B cell (primary cell): ENCODE results near the gene PCDHB3. TPM values are rescaled to one million over a fixed set of nuclear protein-coding genes. Genes with fewer than 3 reads are reported as not detected.
"Not testable (repeated sequence)": the region's sequence is repeated elsewhere in the genome, so short reads cannot be mapped to it uniquely, and the experiment has no call there.

ENCODE experiments used
- ATAC-seq: fragments of 200-7000 bp; cut with Tn5 transposase; one replicate; pipeline ENCODE4 v1.10.0; 2021; ENCODE audit warnings: low read depth, mild to moderate bottlenecking, moderate number of reproducible peaks, moderate library complexity
- CTCF ChIA-PET: fragments of 350-600 bp; sonication (Branson Sonifier 250); formaldehyde crosslinking; loops from one replicate; lab custom pipeline; 2021; ENCODE audit warnings: antibody characterized with exemption, inconsistent platforms; lab: Charles Lee
- POLR2A ChIA-PET: fragments of 350-600 bp; sonication (Branson Sonifier 250); formaldehyde crosslinking; loops from one replicate; lab custom pipeline; 2021; ENCODE audit warnings: antibody characterized with exemption; lab: Charles Lee
- DNase-seq: peaks from one replicate; pipeline ENCODE4 v3.0.0; 2013
- H2AFZ ChIP-seq: 2 replicates; pipeline ENCODE4 v1.6.1; 2012; ENCODE audit warnings: mild to moderate bottlenecking, low read depth, low read length; ENCODE audit not compliant: insufficient read depth, poor library complexity, severe bottlenecking
- H3K27ac ChIP-seq, 2 donors: 1 replicate in 1 of 2; 2 replicates in 1 of 2; pipeline ENCODE4 v1.5.1; 2012 to 2013; ENCODE audit warnings: low read length in 2 of 2, mild to moderate bottlenecking in 2 of 2, moderate library complexity in 1 of 2
- H3K27me3 ChIP-seq, 4 experiments: fragments of 200-600 bp in 1 of 4; sonication (generic) in 1 of 4; replicated peaks in 1 of 4; 1 replicate in 2 of 4; 2 replicates in 2 of 4; pipeline versions ENCODE4 v1.6.1 to v1.7.0; 2013 to 2016; ENCODE audit warnings: low read length in 3 of 4, mild to moderate bottlenecking in 2 of 4, mixed read lengths in 1 of 4, moderate library complexity in 1 of 4; ENCODE audit not compliant: insufficient read depth in 4 of 4, control insufficient read depth in 3 of 4; ENCODE audit errors: control extremely low read depth in 1 of 4
- H3K36me3 ChIP-seq, 2 experiments: replicated peaks in 1 of 2; 1 replicate in 1 of 2; 2 replicates in 1 of 2; pipeline versions ENCODE4 v1.6.1 to v1.7.1; 2013; ENCODE audit warnings: low read length in 1 of 2; ENCODE audit not compliant: insufficient read depth in 2 of 2, control insufficient read depth in 1 of 2; ENCODE audit errors: control extremely low read depth in 1 of 2, extremely low read depth in 1 of 2
- H3K4me1 ChIP-seq, 2 donors: fragments of 200-600 bp in 1 of 2; sonication (generic) in 1 of 2; 1 replicate in 1 of 2; 2 replicates in 1 of 2; pipeline versions ENCODE4 v1.5.1 to v1.6.1; 2013 to 2017; ENCODE audit warnings: low read length in 2 of 2; ENCODE audit not compliant: control insufficient read depth in 2 of 2, insufficient read depth in 2 of 2
- H3K4me2 ChIP-seq: replicated peaks from 2 replicates; pipeline ENCODE3; 2012; ENCODE audit warnings: mild to moderate bottlenecking, low read depth, low read length; ENCODE audit not compliant: poor library complexity, severe bottlenecking
- H3K4me3 ChIP-seq, 5 experiments: fragments of 200-600 bp in 1 of 5; sonication (generic) in 1 of 5; 1 replicate in 3 of 5; 2 replicates in 2 of 5; pipeline versions ENCODE4 v1.5.1 to v1.7.0; 2011 to 2016; ENCODE audit warnings: low read length in 4 of 5, mild to moderate bottlenecking in 4 of 5, low read depth in 2 of 5, control low read depth in 1 of 5, moderate library complexity in 1 of 5; ENCODE audit not compliant: insufficient read depth in 1 of 5; ENCODE audit errors: control extremely low read depth in 1 of 5, extremely low read depth in 1 of 5
- H3K79me2 ChIP-seq: fragments of 200-600 bp; sonication (generic); one replicate; pipeline ENCODE4 v1.6.0; 2016; ENCODE audit warnings: low read length; ENCODE audit not compliant: control insufficient read depth, insufficient read depth
- H3K9ac ChIP-seq: fragments of 200-600 bp; sonication (generic); 2 replicates; pipeline ENCODE4 v1.6.1; 2017; ENCODE audit warnings: mild to moderate bottlenecking, low read length, moderate library complexity
- H3K9me3 ChIP-seq, 3 donors: one replicate each; pipeline versions ENCODE4 v1.6.1 to v1.7.1; 2013; ENCODE audit warnings: low read length in 2 of 3; ENCODE audit not compliant: control insufficient read depth in 2 of 3, insufficient read depth in 1 of 3; ENCODE audit errors: control extremely low read depth in 1 of 3
- H4K20me1 ChIP-seq: 2 replicates; pipeline ENCODE4 v1.6.0; 2012; ENCODE audit warnings: mild to moderate bottlenecking, low read length; ENCODE audit not compliant: insufficient read depth, control insufficient read depth, poor library complexity, severe bottlenecking
- H3K27ac Mint-ChIP-seq: one replicate; pipeline ENCODE4 v1.8.0; 2021; ENCODE audit warnings: mixed read lengths
- H3K27me3 Mint-ChIP-seq: one replicate; pipeline ENCODE4 v1.8.0; 2021; ENCODE audit warnings: mixed read lengths
- H3K4me1 Mint-ChIP-seq: one replicate; pipeline ENCODE4 v1.8.0; 2021; ENCODE audit warnings: mixed read lengths
- H3K4me3 Mint-ChIP-seq: one replicate; pipeline ENCODE4 v1.8.0; 2021; ENCODE audit warnings: mixed read lengths
- H3K9me3 Mint-ChIP-seq: one replicate; pipeline ENCODE4 v1.8.0; 2022; ENCODE audit warnings: mixed read lengths; ENCODE audit not compliant: insufficient read depth
- CTCF ChIP-seq: fragments of 200-600 bp; IDR thresholded peaks from one replicate; pipeline ENCODE4 v1.8.0; 2022; ENCODE audit warnings: antibody characterized with exemption, mild to moderate bottlenecking
- EZH2 ChIP-seq: IDR thresholded peaks from 2 replicates; pipeline ENCODE4 v1.6.1; 2012; ENCODE audit warnings: borderline replicate concordance, low read depth, mild to moderate bottlenecking, moderate library complexity, low read length; ENCODE audit not compliant: insufficient read depth, poor library complexity, severe bottlenecking
- WGBS: methylation state at CpG from one replicate; pipeline ENCODE4 v1.1.5; 2013; ENCODE audit warnings: missing lambda C conversion rate; ENCODE audit not compliant: insufficient coverage; 5-methylcytosine and 5-hydroxymethylcytosine counted together
- intact Hi-C: fragments of 100-400 bp; cut with micrococcal nuclease; formaldehyde crosslinking; loops from one replicate; pipeline ENCODE4 v1.10.0; 2022
- polyA plus RNA-seq: library from polyadenylated mRNA; depleted of rRNA; stranded (reverse); fragments of >200 nt; gene quantifications from 2 replicates; pipeline ENCODE4 v1.2.3, GENCODE V29; 2012
- total RNA-seq, 2 donors: library from RNA; stranded (reverse); fragments of 120-200 nt in 1 of 2; gene quantifications; 1 replicate in 1 of 2; 2 replicates in 1 of 2; pipeline versions ENCODE4 v1.2.3 to v1.2.4, GENCODE V29; 2013 to 2022

PCDHB3 gene
- total and polyA plus RNA-seq, 2 donors (not counting 1 experiment from before 2014, with no cell fraction given) = not detected

GRCh38 chr5:141135718-141136266, 35.5 kb downstream of the PCDHB3 start:
- Histone ChIP-seq H3K9me3 (peaks cover 7 to 28% (median 13%) of the 10 kb centered on the region in 3 donors), H3K4me3 (no peak overlapping the region), H4K20me1 (no peaks in the 10 kb centered on the region), H3K4me1 (no peaks in the 10 kb centered on the region), H3K4me2 (no peak overlapping the region), H3K27me3 (peaks cover 0 to 13% (median 6%) of the 10 kb centered on the region in 4 experiments), H3K79me2 (no peaks in the 10 kb centered on the region), H3K9ac (no peak overlapping the region), H3K27ac (no peak overlapping the region), H3K36me3 (no peaks in the 10 kb centered on the region), H2AFZ (no peak overlapping the region)
- H3K9me3 Mint-ChIP-seq = peaks cover 23% of the 10 kb centered on the region
- ChIA-PET POLR2A (no interaction called here), CTCF (no interaction called here)
- no peaks in the 10 kb centered on the region for H3K4me1 Mint-ChIP-seq
- ATAC-seq (no peak), DNase-seq (no peak)
- no peak overlapping the region for H3K4me3 Mint-ChIP-seq
- H3K27me3 Mint-ChIP-seq = peaks cover 6% of the 10 kb centered on the region
- intact Hi-C loops = no loop called here
- H3K27ac Mint-ChIP-seq = no peak overlapping the region
- 52% methylated on average over 19 of the region's 19 CpGs for whole genome bisulfite sequencing
- TF ChIP-seq EZH2 (no peak), CTCF (no peak)

DNA sequence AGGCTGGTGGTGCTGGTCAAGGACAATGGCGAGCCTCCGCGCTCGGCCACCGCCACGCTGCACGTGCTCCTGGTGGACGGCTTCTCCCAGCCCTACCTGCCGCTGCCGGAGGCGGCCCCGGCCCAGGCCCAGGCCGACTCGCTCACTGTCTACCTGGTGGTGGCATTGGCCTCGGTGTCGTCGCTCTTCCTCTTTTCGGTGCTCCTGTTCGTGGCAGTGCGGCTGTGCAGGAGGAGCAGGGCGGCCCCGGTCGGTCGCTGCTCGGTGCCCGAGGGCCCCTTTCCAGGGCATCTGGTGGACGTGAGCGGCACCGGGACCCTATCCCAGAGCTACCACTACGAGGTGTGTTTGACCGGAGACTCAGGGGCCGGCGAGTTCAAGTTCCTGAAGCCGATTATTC, 37.1 kb downstream of the PCDHB3 start:
- H3K27ac Mint-ChIP-seq, POLR2A ChIA-PET, H3K4me1 Mint-ChIP-seq, intact Hi-C loops, H3K27ac ChIP-seq, H2AFZ ChIP-seq, H3K4me3 ChIP-seq, CTCF ChIA-PET, DNase-seq, H3K4me1 ChIP-seq, H3K79me2 ChIP-seq, ATAC-seq, H3K4me3 Mint-ChIP-seq, H3K9ac ChIP-seq, H3K4me2 ChIP-seq, H3K36me3 ChIP-seq, H4K20me1 ChIP-seq: not testable (repeated sequence)
- Mint-ChIP-seq H3K27me3 (peaks cover 13% of the 10 kb centered on the region), H3K9me3 (peaks cover 23% of the 10 kb centered on the region)
- peaks cover 7 to 28% (median 13%) of the 10 kb centered on the region in 3 donors for H3K9me3 ChIP-seq
- peaks cover 0 to 13% (median 6%) of the 10 kb centered on the region in 4 experiments for H3K27me3 ChIP-seq
- WGBS = 59% methylated on average over 28 of the region's 34 CpGs
